GM21825 (cell line): ENCODE measurements around the gene KLHL35.
"Not testable (repeated sequence)": the region's sequence is repeated elsewhere in the genome, so short reads cannot be mapped to it uniquely, and the experiment has no call there.

Source experiments
- ATAC-seq: cut with Tn5 transposase; IDR thresholded peaks from one replicate; pipeline ENCODE4 v1.9.1; 2021; ENCODE audit warnings: mild to moderate bottlenecking, moderate library complexity; ENCODE audit not compliant: unreplicated experiment

KLHL35 gene

GRCh38 chr11:75427181-75427580 is 5.8 kb downstream of the KLHL35 start:
- no peak for ATAC-seq

- ATAC-seq, result no peak
Observed at GRCh38 chr11:75426720-75427086, 6.3 kb downstream of the KLHL35 start.

- ATAC-seq, result no peak
Observed at GRCh38 chr11:75425422-75425821, 7.6 kb downstream of the KLHL35 start.

DNA sequence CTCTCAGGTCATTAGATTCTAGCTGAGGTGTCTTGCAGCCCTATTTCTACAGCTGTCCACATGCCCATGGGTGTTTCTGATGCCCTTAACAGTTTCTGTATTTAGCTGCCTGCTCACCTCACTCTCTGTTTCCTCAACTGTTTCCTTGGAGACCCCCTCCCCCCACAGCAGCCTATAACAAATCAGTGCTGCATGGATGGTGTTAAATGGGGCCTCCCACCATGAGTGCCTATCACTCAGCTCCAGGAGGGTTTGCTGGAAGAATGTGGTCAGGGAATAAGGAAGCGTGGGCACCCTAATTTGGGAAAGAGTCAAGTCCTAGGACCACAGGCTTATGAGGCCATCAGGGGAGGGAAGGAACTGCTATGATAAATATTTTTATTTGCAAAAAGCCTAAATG is 8.6 kb downstream of the KLHL35 start:
- no peak for ATAC-seq

DNA sequence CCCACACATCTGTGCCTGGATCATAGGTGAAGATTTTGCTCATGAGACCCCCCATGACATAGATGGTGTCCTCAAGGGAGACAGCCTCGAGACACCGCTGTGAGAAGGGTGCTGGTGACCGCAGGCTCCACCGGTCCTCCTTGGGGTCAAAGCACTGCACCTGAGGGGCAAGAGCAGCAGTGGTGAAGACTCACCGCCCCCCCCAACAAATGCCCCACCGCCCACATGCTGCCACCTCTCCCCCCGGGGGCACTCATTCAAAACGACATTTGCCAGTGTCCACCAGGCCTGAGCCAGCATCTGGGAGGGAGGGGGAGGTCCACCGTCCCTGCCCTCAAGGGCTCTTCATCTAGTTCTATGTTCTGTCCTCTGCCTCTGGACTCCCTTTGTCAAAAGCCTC is 9.3 kb downstream of the KLHL35 start:
- ATAC-seq, result no peak

GRCh38 chr11:75422248-75423231 is 10.5 kb downstream of the KLHL35 start:
- no peak for ATAC-seq

DNA sequence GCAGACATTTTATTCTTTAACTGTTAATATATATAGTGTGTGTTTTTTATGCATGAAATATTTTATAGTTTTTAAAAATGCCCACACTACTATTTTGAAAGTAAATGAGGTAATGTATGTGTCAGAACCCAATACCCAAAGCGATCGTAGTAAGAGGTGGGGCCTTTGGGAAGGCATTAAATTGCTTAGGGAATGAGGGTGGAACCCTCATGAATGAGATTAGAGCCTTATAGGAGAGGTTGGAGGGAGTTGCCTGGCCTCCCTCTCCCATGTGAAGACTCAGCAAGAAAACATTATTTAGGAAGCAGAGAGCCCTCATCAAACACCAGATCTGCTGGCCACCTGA is 11.1 kb downstream of the KLHL35 start:
- ATAC-seq, result no peak

DNA sequence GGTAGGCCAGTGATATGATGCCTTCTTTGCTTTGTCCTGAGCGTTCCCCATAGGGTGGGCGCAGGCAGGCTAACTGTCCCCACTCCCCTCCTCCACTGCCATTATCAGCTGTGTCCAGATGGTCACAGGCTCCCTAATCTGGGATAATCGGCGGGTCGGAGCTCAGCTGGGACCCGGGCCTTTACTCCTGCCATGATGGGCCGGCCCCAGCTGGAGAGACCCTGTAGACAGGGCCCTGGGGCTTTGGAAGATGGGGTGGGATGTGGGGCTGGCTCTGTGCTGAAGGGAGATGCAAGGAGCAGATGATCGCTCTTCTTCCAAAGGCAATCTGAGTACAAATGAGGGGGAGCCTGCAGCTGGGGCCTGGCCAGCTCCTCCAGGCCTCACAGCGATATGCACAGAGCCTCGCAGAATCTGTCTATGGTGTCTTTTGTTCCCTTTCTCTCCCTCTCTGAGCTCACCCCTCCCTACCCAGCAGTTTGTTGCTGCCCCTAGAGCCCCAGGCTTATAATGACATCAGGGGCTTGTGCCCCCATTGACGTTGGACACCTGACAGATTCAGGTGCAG is 11.9 kb downstream of the KLHL35 start:
- no peak for ATAC-seq

GRCh38 chr11:75420224-75421034 is 12.6 kb downstream of the KLHL35 start:
- no peak for ATAC-seq

DNA sequence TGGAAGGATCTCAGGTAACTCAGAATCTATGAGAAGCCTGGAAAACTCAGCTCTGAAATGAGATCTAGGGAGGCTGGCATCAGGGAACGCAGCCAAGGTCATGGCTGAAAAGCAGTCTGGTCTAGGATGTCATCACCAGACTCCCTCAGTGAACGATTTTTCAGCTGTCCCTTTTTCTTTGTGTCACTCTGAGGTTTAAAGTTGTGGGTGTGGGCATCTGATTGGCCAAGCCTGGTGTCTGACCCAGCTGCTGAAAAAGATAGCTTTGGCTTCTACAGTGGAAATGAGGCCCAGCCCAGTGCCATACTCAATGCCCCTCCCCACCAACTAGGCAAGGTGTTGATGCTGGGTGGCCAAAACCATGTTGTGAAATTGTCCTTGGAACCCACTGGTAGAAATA is 19.1 kb downstream of the KLHL35 start:
- no peak for ATAC-seq

DNA sequence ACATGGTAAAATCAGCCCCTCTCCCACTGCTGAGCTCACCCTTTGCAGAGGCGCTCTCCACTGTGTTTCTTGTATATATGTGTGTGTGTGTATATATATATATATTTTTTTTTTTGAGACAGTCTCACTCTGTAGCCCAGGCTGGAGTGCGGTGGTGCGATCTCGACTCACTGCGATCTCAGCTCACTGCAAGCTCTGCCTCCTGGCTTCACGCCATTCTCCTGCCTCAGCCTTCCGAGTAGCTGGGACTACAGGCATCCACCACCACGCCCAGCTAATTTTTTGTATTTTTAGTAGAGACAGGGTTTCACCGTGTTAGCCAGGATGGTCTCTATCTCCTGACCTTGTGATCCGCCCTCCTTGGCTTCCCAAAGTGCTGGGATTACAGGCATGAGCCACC is 19.9 kb downstream of the KLHL35 start:
- not testable (repeated sequence) for ATAC-seq

- not testable (repeated sequence) for ATAC-seq
Observed at GRCh38 chr11:75409971-75410370, 23.0 kb downstream of the KLHL35 start.

GRCh38 chr11:75408957-75409219 is 24.1 kb downstream of the KLHL35 start:
- ATAC-seq, result no peak

DNA sequence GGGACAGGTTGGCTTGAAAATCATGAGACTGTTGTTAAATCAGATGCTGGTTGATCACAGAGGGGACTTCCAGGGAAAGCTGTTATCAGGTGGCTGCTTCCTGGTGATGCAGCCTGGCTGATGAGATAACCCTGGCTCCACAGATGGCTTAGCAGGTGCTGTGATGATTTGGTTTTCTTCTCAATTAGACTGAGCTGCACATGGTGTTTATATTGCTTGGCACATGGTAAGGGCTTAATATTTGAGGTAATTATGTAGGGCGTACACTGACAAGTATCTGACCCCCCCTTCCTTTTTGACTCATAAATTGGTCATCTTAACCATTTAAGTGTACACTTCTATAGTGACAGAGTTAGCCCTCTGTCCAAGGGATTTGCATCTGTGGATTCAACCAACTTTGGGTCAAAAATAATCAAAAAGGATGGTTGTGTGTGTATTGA is 26.6 kb downstream of the KLHL35 start:
- ATAC-seq, result no peak

- no peak for ATAC-seq
Observed at GRCh38 chr11:75403983-75404658, 28.9 kb downstream of the KLHL35 start.

DNA sequence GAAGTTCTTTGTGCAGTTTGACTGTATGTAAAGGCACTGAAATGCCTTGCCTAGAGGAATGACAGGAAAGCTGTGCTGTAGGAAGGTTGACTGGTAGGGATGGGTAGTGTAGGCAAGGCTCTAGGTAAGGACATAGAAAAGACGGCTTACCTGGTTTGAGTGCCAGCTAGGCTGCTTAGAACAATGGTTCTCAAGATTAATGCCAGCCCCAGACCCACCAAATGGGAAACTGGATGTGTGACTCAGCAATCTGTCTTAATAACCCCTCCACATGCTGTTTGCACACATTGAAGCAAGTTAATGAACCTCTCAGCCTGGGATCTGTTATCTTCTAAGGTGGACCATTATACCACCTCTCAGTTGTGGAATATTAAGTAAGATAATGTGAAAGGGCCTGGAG is 30.0 kb downstream of the KLHL35 start:
- no peak for ATAC-seq

- ATAC-seq, result no peak
Observed at GRCh38 chr11:75402002-75402773, 30.8 kb downstream of the KLHL35 start.

- no peak for ATAC-seq
Observed at GRCh38 chr11:75400146-75400865, 32.7 kb downstream of the KLHL35 start.

GRCh38 chr11:75399344-75400145 is 33.5 kb downstream of the KLHL35 start, which contains the start of gene RPS3:
Gene RPS3, plus strand, starts transcription at chr11:75399518. Its CDS starts 30 bp downstream, at chr11:75399548.
- peak; percentile 86 for ATAC-seq
